Fibroblast of lung (primary cell): Measurements from ENCODE around the gene RNF217. TPM values are rescaled to one million over a fixed set of nuclear protein-coding genes. Genes with fewer than 3 reads are reported as not detected.
A peak's percentile ranks its signal among the peaks of the same experiment; 100 is the strongest.

Experiments used
- DNase-seq, 2 donors: peaks; one replicate each; pipeline versions ENCODE4 v3.0.0 to v3.0.0-alpha.2; 2010; ENCODE audit warnings: low read depth in 2 of 2
- H2AFZ ChIP-seq: 2 replicates; pipeline ENCODE4 v1.5.1; 2012; ENCODE audit warnings: low read length, control low read depth, inconsistent platforms
- H3K27ac ChIP-seq: 2 replicates; pipeline ENCODE4 v1.5.1; 2011; ENCODE audit warnings: low read length, control low read depth; ENCODE audit not compliant: insufficient read depth
- H3K27me3 ChIP-seq: 2 replicates; pipeline ENCODE4 v1.5.1; 2011; ENCODE audit warnings: mild to moderate bottlenecking, low read length; ENCODE audit not compliant: control insufficient read depth, insufficient read depth
- H3K36me3 ChIP-seq: 2 replicates; pipeline ENCODE4 v1.5.1; 2011; ENCODE audit warnings: low read length; ENCODE audit not compliant: control insufficient read depth, insufficient read depth
- H3K4me1 ChIP-seq: 2 replicates; pipeline ENCODE4 v1.5.1; 2011; ENCODE audit warnings: low read length; ENCODE audit not compliant: control insufficient read depth, insufficient read depth; ENCODE audit errors: extremely low read depth
- H3K4me2 ChIP-seq: 2 replicates; pipeline ENCODE4 v1.5.1; 2011; ENCODE audit warnings: low read length, control low read depth; ENCODE audit not compliant: insufficient read depth; ENCODE audit errors: extremely low read depth
- H3K4me3 ChIP-seq, 4 experiments: fragments of 200-600 bp in 1 of 4; sonication (generic) in 1 of 4; replicated peaks in 1 of 4; 2 replicates each; pipeline ENCODE4 v1.5.1; 2011 to 2016; ENCODE audit warnings: low read length in 4 of 4, low read depth in 3 of 4, mild to moderate bottlenecking in 3 of 4, control low read depth in 2 of 4, inconsistent platforms in 1 of 4, mixed read lengths in 1 of 4; ENCODE audit not compliant: insufficient read depth in 1 of 4; ENCODE audit errors: control extremely low read depth in 1 of 4
- H3K79me2 ChIP-seq: 2 replicates; pipeline ENCODE4 v1.5.1; 2012; ENCODE audit warnings: mild to moderate bottlenecking, low read length, inconsistent platforms; ENCODE audit not compliant: control insufficient read depth, insufficient read depth
- H3K9ac ChIP-seq: 2 replicates; pipeline ENCODE4 v1.5.1; 2011; ENCODE audit warnings: mild to moderate bottlenecking, low read length, control low read depth; ENCODE audit not compliant: insufficient read depth
- H3K9me3 ChIP-seq: 2 replicates; pipeline ENCODE4 v1.5.1; 2012; ENCODE audit warnings: low read depth, low read length; ENCODE audit not compliant: control insufficient read depth, insufficient read depth
- H4K20me1 ChIP-seq: 2 replicates; pipeline ENCODE4 v1.5.1; 2011; ENCODE audit warnings: low read length; ENCODE audit not compliant: control insufficient read depth, insufficient read depth; ENCODE audit errors: extremely low read depth
- CTCF ChIP-seq, 2 donors: IDR thresholded peaks in 1 of 2; conservative IDR thresholded peaks in 1 of 2; 1 replicate in 1 of 2; 2 replicates in 1 of 2; pipeline ENCODE4 v1.5.1; 2011 to 2012; ENCODE audit warnings: low read length in 2 of 2, control low read depth in 1 of 2, inconsistent platforms in 1 of 2, low read depth in 1 of 2, mild to moderate bottlenecking in 1 of 2
- EZH2 ChIP-seq: IDR thresholded peaks from 2 replicates; pipeline ENCODE4 v1.5.1; 2012; ENCODE audit warnings: low read length, control low read depth, mild to moderate bottlenecking; ENCODE audit errors: missing control alignments
- polyA plus RNA-seq, 2 donors: library from polyadenylated mRNA; depleted of rRNA in 1 of 2; stranded (reverse) in 1 of 2; unstranded in 1 of 2; fragments of >200 nt; gene quantifications; 2 replicates each; pipeline ENCODE4 v1.2.1, GENCODE V29; 2011 to 2012; ENCODE audit warnings: missing spikeins in 1 of 2
- total RNA-seq: library from RNA; depleted of rRNA; stranded (reverse); fragments of >200 nt; gene quantifications from 2 replicates; pipeline ENCODE4 v1.2.1, GENCODE V29; 2014

The RNF217 gene
- total and polyA plus RNA-seq, 2 donors (not counting 1 experiment from before 2014, with no cell fraction given), result 13.2 to 19.5 TPM

GRCh38 chr6:124993327-124993726 lies 31.1 kb downstream of the RNF217 start:
- no peak for DNase-seq
- Histone ChIP-seq H4K20me1 (no peaks in the 10 kb centered on the region), H3K36me3 (no peaks in the 10 kb centered on the region), H3K27me3 (no peaks in the 10 kb centered on the region), H3K27ac (no peak overlapping the region), H3K4me3 (no peak overlapping the region), H3K9me3 (no peaks in the 10 kb centered on the region), H3K4me1 (no peaks in the 10 kb centered on the region), H3K4me2 (no peak overlapping the region), H3K79me2 (peaks cover 5% of the 10 kb centered on the region), H2AFZ (no peak overlapping the region), H3K9ac (no peak overlapping the region)
- TF ChIP-seq CTCF (conservative IDR thresholded peaks at IDR 0.05 in 1 of 2, IDR thresholded peaks at IDR 0.05 in 1 of 2; ENCODE audit: low read depth in 1 of 2, low read length in 2 of 2) (no peak), EZH2 (no peak)

- TF ChIP-seq EZH2, result no peak
- no peaks in the 10 kb centered on the region for H3K36me3 ChIP-seq
- H3K79me2 ChIP-seq, result peaks cover 5% of the 10 kb centered on the region
- H3K4me2 ChIP-seq, result no peak overlapping the region
- H3K4me3 ChIP-seq, result no peak overlapping the region
- H4K20me1 ChIP-seq, result no peaks in the 10 kb centered on the region
- H2AFZ ChIP-seq, result no peak overlapping the region
- H3K9me3 ChIP-seq, result no peaks in the 10 kb centered on the region
- H3K27me3 ChIP-seq, result no peaks in the 10 kb centered on the region
- H3K4me1 ChIP-seq, result no peaks in the 10 kb centered on the region
- H3K9ac ChIP-seq, result no peak overlapping the region
- no peak overlapping the region for H3K27ac ChIP-seq
- DNase-seq, result no peak
These were observed 32.4 kb downstream of the RNF217 start for GRCh38 chr6:124994648-124995047.

- peak in 1 of 2 donors; percentile 27 for DNase-seq
- Histone ChIP-seq H3K79me2 (peaks cover 5% of the 10 kb centered on the region), H3K4me1 (no peaks in the 10 kb centered on the region), H4K20me1 (no peaks in the 10 kb centered on the region), H3K27me3 (no peaks in the 10 kb centered on the region), H3K27ac (no peak overlapping the region), H3K9ac (no peak overlapping the region), H3K4me2 (no peak overlapping the region), H3K36me3 (no peaks in the 10 kb centered on the region), H3K9me3 (no peaks in the 10 kb centered on the region), H3K4me3 (no peak overlapping the region), H2AFZ (no peak overlapping the region)
- no peak for TF ChIP-seq CTCF (conservative IDR thresholded peaks at IDR 0.05 in 1 of 2, IDR thresholded peaks at IDR 0.05 in 1 of 2; ENCODE audit: low read depth in 1 of 2, low read length in 2 of 2)
- no peak for TF ChIP-seq EZH2
These were observed 32.9 kb downstream of the RNF217 start for GRCh38 chr6:124995131-124995530.
